K562 (cell line): ENCODE measurements around the gene KCTD12. TPM values are rescaled to one million over a fixed set of nuclear protein-coding genes. Genes with fewer than 3 reads are reported as not detected.

Experiments used
- ATAC-seq: fragments of 200-7000 bp; cut with Tn5 transposase; 3 replicates; pipeline ENCODE4 v1.9.1; 2020; ENCODE audit warnings: moderate library complexity
- BruUV-seq: library from RNA; stranded (reverse); fragments of 400-500 nt; replicated peaks from 2 replicates; lab custom pipeline; 2021; lab: Mats Ljungman, UMichigan
- CTCF ChIA-PET: fragments of 300-600 bp; formaldehyde crosslinking; extraction: SDS; loops from one replicate; lab custom pipeline; 2021; ENCODE audit warnings: low intra/inter-chr PET ratio; lab: Yijun Ruan, JAX
- POLR2A ChIA-PET: fragments of 300-600, 350-650 bp; sonication (Branson Sonifier 250); formaldehyde crosslinking; extraction: SDS; loops from one replicate; lab custom pipeline; 2021; ENCODE audit warnings: antibody characterized with exemption, inconsistent platforms; lab: Yijun Ruan, JAX
- DNase-seq, 4 experiments: peaks; one replicate each; pipeline versions ENCODE4 v3.0.0 to v3.0.0-alpha.2; 2011 to 2018; ENCODE audit warnings: low spot score in 3 of 4, mixed read lengths in 3 of 4; ENCODE audit errors: extremely low read depth in 1 of 4
- FAIRE-seq: peaks from 2 replicates; lab custom pipeline; 2011; peaks lifted over from hg19 to GRCh38; lab: Jason Lieb, UNC
- H2AFZ ChIP-seq: 2 replicates; pipeline ENCODE4 v1.6.0; 2011; ENCODE audit warnings: low read depth, low read length, control low read depth, inconsistent platforms
- H3K27ac ChIP-seq: fragments of 200-600 bp; 3 replicates; pipeline ENCODE4 v1.8.0; 2011; ENCODE audit warnings: low read depth, mild to moderate bottlenecking, control low read depth, inconsistent platforms, low read length, moderate library complexity, mixed read lengths; ENCODE audit errors: extremely low read depth
- H3K27me3 ChIP-seq, 2 experiments: fragments of 300-600 bp in 1 of 2; 2 replicates in 1 of 2; 3 replicates in 1 of 2; pipeline versions ENCODE4 v1.6.0 to v1.8.0; 2011; ENCODE audit warnings: inconsistent platforms in 2 of 2, low read length in 2 of 2, mild to moderate bottlenecking in 1 of 2, mixed read lengths in 1 of 2, moderate library complexity in 1 of 2; ENCODE audit not compliant: control insufficient read depth in 2 of 2, insufficient read depth in 2 of 2
- H3K36me3 ChIP-seq: fragments of 300-600 bp; 3 replicates; pipeline ENCODE4 v1.8.0; 2011; ENCODE audit warnings: mild to moderate bottlenecking, low read length, inconsistent platforms; ENCODE audit not compliant: control insufficient read depth, insufficient read depth
- H3K4me1 ChIP-seq, 2 experiments: fragments of 200-600 bp in 1 of 2; replicated peaks in 1 of 2; 2 replicates in 1 of 2; 3 replicates in 1 of 2; pipeline versions ENCODE4 v1.5.1 to v1.8.0; 2011; ENCODE audit warnings: inconsistent platforms in 2 of 2, low read length in 2 of 2, mild to moderate bottlenecking in 1 of 2, mixed read lengths in 1 of 2, moderate library complexity in 1 of 2; ENCODE audit not compliant: control insufficient read depth in 2 of 2, insufficient read depth in 2 of 2
- H3K4me2 ChIP-seq: 2 replicates; pipeline ENCODE4 v1.6.1; 2011; ENCODE audit warnings: low read length, control low read depth, inconsistent platforms, mixed read lengths; ENCODE audit not compliant: insufficient read depth
- H3K4me3 ChIP-seq: fragments of 200-600 bp; sonication (generic), shearing (Covaris generic); 2 replicates; pipeline ENCODE4 v1.5.1; 2016; ENCODE audit warnings: control low read depth, inconsistent platforms
- H3K79me2 ChIP-seq: fragments of 200-600 bp; 3 replicates; pipeline ENCODE4 v1.8.0; 2011; ENCODE audit warnings: low read length, inconsistent platforms; ENCODE audit not compliant: control insufficient read depth, insufficient read depth
- H3K9ac ChIP-seq, 2 experiments: 2 replicates each; pipeline versions ENCODE4 v1.6.0 to v1.6.1; 2011; ENCODE audit warnings: low read depth in 2 of 2, low read length in 2 of 2, control low read depth in 1 of 2, inconsistent platforms in 1 of 2, mild to moderate bottlenecking in 1 of 2, mixed read lengths in 1 of 2; ENCODE audit not compliant: insufficient read depth in 1 of 2
- H3K9me1 ChIP-seq: one replicate; pipeline ENCODE4 v1.6.0; 2011; ENCODE audit warnings: inconsistent platforms, mild to moderate bottlenecking, low read length, moderate library complexity; ENCODE audit not compliant: control insufficient read depth, insufficient read depth
- H3K9me3 ChIP-seq: replicated peaks from 2 replicates; pipeline ENCODE4 v1.5.1; 2011; ENCODE audit warnings: low read depth, low read length, inconsistent platforms; ENCODE audit not compliant: control insufficient read depth, insufficient read depth
- H4K20me1 ChIP-seq: replicated peaks from 2 replicates; pipeline ENCODE4 v1.6.1; 2011; ENCODE audit warnings: low read length, inconsistent platforms, mixed read lengths; ENCODE audit not compliant: control insufficient read depth, insufficient read depth
- MTA1 ChIP-seq: fragments of 450-650 bp; IDR thresholded peaks from 2 replicates; pipeline ENCODE4 v1.6.1; 2017; ENCODE audit warnings: borderline replicate concordance
- RBFOX2 ChIP-seq: fragments of 200-400 bp; formaldehyde crosslinking; IDR thresholded peaks from 2 replicates; pipeline ENCODE4 v1.6.1; 2017; ENCODE audit warnings: low read depth, mild to moderate bottlenecking, low read length, moderate library complexity
- XRCC5 ChIP-seq: fragments of 200-400 bp; formaldehyde crosslinking; IDR thresholded peaks from 2 replicates; pipeline ENCODE4 v1.6.1; 2017; ENCODE audit warnings: low read depth, mild to moderate bottlenecking, low read length
- WGBS: fragments of 100-300 bp; shearing (Covaris generic); methylation state at CpG from one replicate; pipeline ENCODE4 v1.1.6; 2016; ENCODE audit warnings: low coverage, mixed read lengths; ENCODE audit not compliant: insufficient coverage; ENCODE audit errors: missing lambda C conversion rate; 5-methylcytosine and 5-hydroxymethylcytosine counted together
- in situ Hi-C: fragments of 300-500 bp; cut with MboI; formaldehyde crosslinking; loops from 4 replicates; pipeline ENCODE4 v1.15.0; 2018; ENCODE audit warnings: inconsistent platforms, mixed read lengths
- intact Hi-C: fragments of 100-400 bp; cut with micrococcal nuclease; formaldehyde crosslinking; loops from 2 replicates; pipeline ENCODE4 v1.14.2; 2022
- polyA plus RNA-seq, 8 experiments: library from polyadenylated mRNA; depleted of rRNA in 4 of 8; stranded (reverse) in 5 of 8; unstranded in 3 of 8; fragments of >200 nt; fragmentation: Nextera tagmentation in 2 of 8; fragmentation: Illumina TruSeq in 1 of 8; extraction: Ambion mirVana in 2 of 8; extraction: Trizol in 1 of 8; gene quantifications; 2 replicates each; pipeline versions ENCODE4 v1.2.1 to v1.2.3, GENCODE V29; 2011 to 2014; ENCODE audit warnings: inconsistent platforms in 1 of 8, missing spikeins in 1 of 8
- total RNA-seq, 7 experiments: library from RNA; depleted of rRNA in 6 of 7; stranded (reverse); fragments of >200 nt in 6 of 7; fragmentation: Illumina TruSeq in 2 of 7; extraction: Trizol in 2 of 7; gene quantifications; 2 replicates each; pipeline versions ENCODE4 v1.2.1 to v1.2.3, GENCODE V29; 2011 to 2021; ENCODE audit warnings: low replicate concordance in 1 of 7

Gene KCTD12
- total and polyA plus RNA-seq, 9 of the 15 experiments (the other 6 are each of a cell fraction or from before 2014, with no cell fraction given), result 0.14 to 0.93 (median 0.32) TPM

DNA sequence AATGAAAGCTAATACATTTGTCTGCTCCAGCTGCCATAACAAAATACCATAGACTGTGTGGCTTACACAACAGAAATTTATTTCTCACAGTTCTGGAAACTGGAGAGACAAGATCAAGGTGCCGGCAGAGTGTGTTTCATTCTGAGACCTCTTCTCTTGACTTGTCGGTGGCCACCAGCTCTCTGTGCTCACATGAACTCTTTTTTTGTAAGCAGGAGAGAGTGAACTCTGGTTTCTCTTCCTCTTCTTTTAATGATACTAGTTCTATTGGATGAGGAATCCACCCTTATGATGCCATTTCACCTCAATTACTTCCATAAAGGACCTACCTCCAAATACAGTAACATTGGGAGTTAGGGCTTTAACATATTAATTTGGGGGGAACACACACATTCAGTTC lies 11.7 kb downstream of the KCTD12 start:
- Histone ChIP-seq H3K4me2 (no peak overlapping the region), H3K9me3 (no peaks in the 10 kb centered on the region), H3K79me2 (no peaks in the 10 kb centered on the region), H3K9ac (no peak overlapping the region), H3K27ac (no peak overlapping the region), H4K20me1 (no peaks in the 10 kb centered on the region), H3K4me1 (no peaks in the 10 kb centered on the region), H3K9me1 (no peaks in the 10 kb centered on the region), H3K36me3 (no peaks in the 10 kb centered on the region), H3K4me3 (no peak overlapping the region)
- no peak for ATAC-seq
- in situ Hi-C loops (no loop called here), intact Hi-C loops (no loop called here)
- CTCF ChIA-PET, result no interaction called here
- FAIRE-seq, result no peak
- no TSS peak for BruUV-seq
- POLR2A ChIA-PET, result no interaction called here
- no peak for DNase-seq
- no peak for TF ChIP-seq XRCC5
- no peak for TF ChIP-seq MTA1
- TF ChIP-seq, all 486 proteins: peak for 0
- Histone ChIP-seq H3K27me3 (no peaks in the 10 kb centered on the region; a peak in 1 of 5 replicates), H2AFZ (no peak overlapping the region)
- WGBS, result 0% methylated on average over 2 of the region's 2 CpGs

- in situ Hi-C loops, result no loop called here
- H2AFZ ChIP-seq, result no peak overlapping the region
- no peaks in the 10 kb centered on the region for H3K9me3 ChIP-seq
- BruUV-seq, result no TSS peak
- no peaks in the 10 kb centered on the region; a peak in 1 of 5 replicates for H3K27me3 ChIP-seq
- no peak overlapping the region for H3K4me2 ChIP-seq
- no peaks in the 10 kb centered on the region for H3K9me1 ChIP-seq
- intact Hi-C loops, result no loop called here
- H3K36me3 ChIP-seq, result no peaks in the 10 kb centered on the region
- no peaks in the 10 kb centered on the region for H3K4me1 ChIP-seq
- no peaks in the 10 kb centered on the region for H3K79me2 ChIP-seq
- no peaks in the 10 kb centered on the region for H4K20me1 ChIP-seq
- FAIRE-seq (no peak), ATAC-seq (no peak), DNase-seq (no peak)
- no peak overlapping the region for H3K4me3 ChIP-seq
- ChIA-PET CTCF (no interaction called here), POLR2A (no interaction called here)
- TF ChIP-seq RBFOX2, result no peak
- H3K27ac ChIP-seq, result no peak overlapping the region
- no peak overlapping the region for H3K9ac ChIP-seq
- WGBS, result 0% methylated on average over 2 of the region's 2 CpGs
Measured at GRCh38 chr13:76873445-76873844, 12.8 kb downstream of the KCTD12 start.
